Gastroesophageal sphincter (tissue), 4 donors: ENCODE measurements around the gene TBC1D4. TPM values are rescaled to one million over a fixed set of nuclear protein-coding genes. Genes with fewer than 3 reads are reported as not detected.
"Not testable (repeated sequence)": the region's sequence is repeated elsewhere in the genome, so short reads cannot be mapped to it uniquely, and the experiment has no call there.

ENCODE experiments used
- ATAC-seq: fragments of 150-250 bp; one replicate; pipeline ENCODE4 v1.9.1; 2016; ENCODE audit warnings: mild to moderate bottlenecking, moderate library complexity
- H3K27ac ChIP-seq, 4 donors: fragments of 200-600 bp; sonication (generic) in 3 of 4; 1 replicate in 3 of 4; 2 replicates in 1 of 4; pipeline ENCODE4 v1.5.1; 2016 to 2019
- H3K27me3 ChIP-seq: fragments of 200-600 bp; sonication (generic); one replicate; pipeline ENCODE4 v1.5.1; 2019
- H3K36me3 ChIP-seq, 2 donors: fragments of 200-600 bp; sonication (generic); one replicate each; pipeline ENCODE4 v1.5.1; 2019; ENCODE audit warnings: control low read depth in 1 of 2
- H3K4me1 ChIP-seq, 3 donors: fragments of 200-600 bp; sonication (generic); 1 replicate in 2 of 3; 2 replicates in 1 of 3; pipeline ENCODE4 v1.5.1; 2016 to 2019; ENCODE audit warnings: control low read depth in 2 of 3
- H3K4me3 ChIP-seq, 2 donors: fragments of 200-600 bp; sonication (generic); one replicate each; pipeline ENCODE4 v1.5.1; 2019; ENCODE audit warnings: mild to moderate bottlenecking in 1 of 2, moderate library complexity in 1 of 2
- H3K9me3 ChIP-seq, 3 donors: fragments of 200-600 bp; sonication (generic); one replicate each; pipeline ENCODE4 v1.5.1; 2017 to 2019; ENCODE audit warnings: control low read depth in 2 of 3
- CTCF ChIP-seq, 4 experiments: fragments of 200-600 bp in 2 of 4; fragments of 450-650 bp in 2 of 4; sonication (generic) in 1 of 4; IDR thresholded peaks; one replicate each; pipeline ENCODE4 v1.5.1; 2017 to 2019; ENCODE audit warnings: antibody characterized with exemption in 4 of 4, mild to moderate bottlenecking in 2 of 4, moderate library complexity in 2 of 4
- EP300 ChIP-seq: sonication (generic); formaldehyde crosslinking; IDR thresholded peaks from one replicate; pipeline ENCODE4 v1.6.1; 2017; ENCODE audit warnings: antibody characterized with exemption, mild to moderate bottlenecking
- POLR2A ChIP-seq, 2 donors: fragments of 450-650 bp; IDR thresholded peaks; one replicate each; pipeline ENCODE4 v1.6.1; 2017; ENCODE audit warnings: antibody characterized with exemption in 2 of 2, mild to moderate bottlenecking in 2 of 2, moderate library complexity in 1 of 2
- POLR2AphosphoS5 ChIP-seq: sonication (generic); formaldehyde crosslinking; IDR thresholded peaks from one replicate; pipeline ENCODE4 v1.6.1; 2017; ENCODE audit warnings: antibody characterized with exemption
- WGBS, 2 donors: methylation state at CpG; one replicate each; pipeline ENCODE4 v1.1.5; 2018; ENCODE audit warnings: low coverage in 1 of 2; 5-methylcytosine and 5-hydroxymethylcytosine counted together
- total RNA-seq, 4 donors: library from RNA; depleted of rRNA; stranded (reverse); fragments of >200 nt; gene quantifications; one replicate each; pipeline ENCODE4 v1.1.0, GENCODE V29; 2016

The TBC1D4 gene
- total RNA-seq, 4 donors from 2014 or later: 12.8 to 28.0 (median 22.4) TPM

DNA sequence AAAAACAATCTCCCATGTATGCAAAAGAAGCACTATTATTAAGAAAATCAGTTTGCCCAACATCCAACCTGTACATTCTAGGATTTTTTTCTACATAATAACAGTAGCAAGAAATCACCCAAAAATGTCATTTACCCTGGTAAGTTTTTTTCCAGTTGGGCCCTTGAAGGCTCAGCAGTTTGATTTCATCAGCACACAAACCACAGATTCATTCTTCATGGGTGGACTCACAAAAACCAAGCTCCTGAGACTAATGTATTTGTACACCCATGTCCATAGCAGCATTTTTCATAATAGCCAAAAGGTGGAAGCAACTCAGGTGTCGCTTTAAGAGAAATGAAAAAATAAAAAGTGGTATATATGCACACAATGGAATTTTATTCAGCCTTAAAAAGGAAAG is 210.1 kb downstream of the TBC1D4 start:
- H3K9me3 ChIP-seq: peaks cover 0 to 10% (median 0%) of the 10 kb centered on the region in 3 donors
- H3K27ac ChIP-seq: no peak overlapping the region
- TF ChIP-seq POLR2A (IDR thresholded peaks at IDR 0.05) (no peak), EP300 (no peak), CTCF (IDR thresholded peaks at IDR 0.05) (no peak), POLR2AphosphoS5 (no peak)
- H3K4me3 ChIP-seq: no peak overlapping the region
- no peak for ATAC-seq
- WGBS, 2 donors: 81 to 83% methylated on average over 1 of the region's 1 CpG
- no peaks in the 10 kb centered on the region for H3K36me3 ChIP-seq
- no peaks in the 10 kb centered on the region for H3K27me3 ChIP-seq
- H3K4me1 ChIP-seq: no peaks in the 10 kb centered on the region

DNA sequence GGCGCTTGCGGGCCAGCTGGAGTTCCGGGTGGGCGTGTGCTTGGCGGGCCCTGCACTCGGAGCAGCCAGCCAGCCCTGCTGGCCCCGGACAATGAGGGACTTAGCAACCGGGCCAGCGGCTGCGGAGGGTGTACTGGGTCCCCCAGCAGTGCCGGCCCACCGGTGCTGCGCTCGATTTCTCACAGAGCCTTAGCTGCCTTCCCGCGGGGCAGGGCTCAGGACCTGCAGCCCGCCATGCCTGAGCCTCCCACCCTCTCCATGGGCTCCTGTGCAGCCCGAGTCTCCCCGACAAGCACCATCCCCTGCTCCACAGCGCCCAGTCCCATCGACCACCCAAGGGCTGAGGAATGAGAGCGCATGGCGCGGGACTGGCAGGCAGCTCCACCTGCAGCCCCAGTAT is 213.5 kb downstream of the TBC1D4 start:
- H3K36me3 ChIP-seq, H3K27me3 ChIP-seq, ATAC-seq, H3K9me3 ChIP-seq, H3K4me3 ChIP-seq, H3K4me1 ChIP-seq, H3K27ac ChIP-seq: not testable (repeated sequence)
- no CpG with 5 or more reads among the region's 24 CpGs for WGBS, 2 donors

GRCh38 chr13:75264611-75265010 is 217.4 kb downstream of the TBC1D4 start:
- WGBS, 2 donors: 80 to 83% methylated on average over 2 of the region's 2 CpGs
- H3K27ac ChIP-seq: no peak overlapping the region
- no peaks in the 10 kb centered on the region for H3K4me1 ChIP-seq
- TF ChIP-seq POLR2AphosphoS5: no peak
- no peak for TF ChIP-seq EP300
- TF ChIP-seq POLR2A (IDR thresholded peaks at IDR 0.05): no peak
- TF ChIP-seq CTCF (IDR thresholded peaks at IDR 0.05): no peak
- H3K27me3 ChIP-seq: no peaks in the 10 kb centered on the region
- no peak for ATAC-seq
- no peak overlapping the region for H3K4me3 ChIP-seq
- H3K36me3 ChIP-seq: no peaks in the 10 kb centered on the region
- no peaks in the 10 kb centered on the region for H3K9me3 ChIP-seq

DNA sequence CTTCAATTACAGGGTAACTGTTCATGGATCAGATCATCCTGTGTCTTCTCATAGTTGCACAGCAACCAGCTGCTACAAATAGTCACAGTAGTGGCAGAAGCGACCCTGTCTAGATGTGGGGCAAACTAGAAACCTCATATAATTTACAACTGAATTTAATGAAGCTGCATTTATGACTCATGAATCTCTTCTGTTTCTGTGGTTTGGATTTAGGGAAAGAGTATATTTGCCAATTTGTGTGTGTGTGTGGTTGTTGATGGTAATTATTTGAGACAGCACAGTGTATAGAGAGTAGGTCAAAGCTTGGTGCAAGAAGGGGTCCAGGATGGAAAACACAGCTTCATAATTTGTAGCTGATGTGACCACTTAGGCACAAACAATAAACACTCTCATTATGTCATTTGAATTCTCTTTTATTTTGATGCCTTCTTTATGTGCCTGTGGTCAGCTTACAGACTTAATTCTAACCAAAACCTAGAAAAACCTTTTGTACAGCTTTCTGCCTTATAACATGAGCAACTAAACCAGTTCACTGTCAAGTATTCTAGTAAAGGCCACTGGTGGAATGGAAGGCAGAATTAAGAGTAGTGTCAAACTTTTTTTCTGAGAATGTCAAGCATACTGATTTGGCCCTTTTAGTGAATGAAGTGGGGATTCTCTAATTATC is 218.1 kb downstream of the TBC1D4 start:
- no peak for ATAC-seq

DNA sequence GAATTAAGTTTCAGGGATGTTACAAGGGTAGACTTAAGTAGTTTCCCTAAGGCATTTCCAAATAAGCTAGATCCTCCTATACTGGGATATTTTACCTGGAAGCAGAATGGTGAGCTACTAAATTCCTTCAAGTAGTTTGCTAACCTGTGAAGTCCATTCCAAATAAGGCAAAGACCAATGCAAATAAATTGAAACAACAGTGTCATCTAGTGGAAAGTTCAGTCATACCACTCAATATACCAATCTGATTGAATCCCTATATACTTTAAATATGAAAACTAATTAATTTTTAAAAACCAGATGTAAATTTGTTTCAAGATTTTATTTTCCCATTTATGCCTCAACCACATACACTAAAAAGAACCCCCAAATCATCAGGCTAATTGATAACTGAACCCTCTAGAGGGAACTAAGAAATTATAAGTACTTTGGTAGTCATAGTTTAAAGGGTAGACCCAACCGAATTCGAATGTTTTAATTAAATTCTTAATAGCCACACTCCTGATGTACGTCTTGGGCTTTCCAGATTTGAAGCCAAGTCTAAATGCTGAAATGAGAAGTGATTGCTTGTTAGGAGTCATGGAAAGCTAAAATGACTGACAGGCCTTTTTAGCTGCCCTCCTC is 223.7 kb downstream of the TBC1D4 start:
- Histone ChIP-seq H3K4me1 (no peaks in the 10 kb centered on the region), H3K27ac (no peak overlapping the region), H3K4me3 (no peak overlapping the region), H3K9me3 (no peaks in the 10 kb centered on the region), H3K27me3 (no peaks in the 10 kb centered on the region), H3K36me3 (no peaks in the 10 kb centered on the region)
- TF ChIP-seq CTCF (IDR thresholded peaks at IDR 0.05): peak; percentile 15 to 53 (median 39)
- TF ChIP-seq EP300: no peak
- 75 to 76% methylated on average over 3 of the region's 3 CpGs for WGBS, 2 donors
- no peak for ATAC-seq

More for the DNA sequence above, 218.1 kb downstream of the TBC1D4 start:
- no peak overlapping the region for H3K4me3 ChIP-seq
- H3K27me3 ChIP-seq: no peaks in the 10 kb centered on the region
- no peaks in the 10 kb centered on the region for H3K9me3 ChIP-seq
- 50 to 71% methylated on average over 1 of the region's 1 CpG for WGBS, 2 donors
- no peaks in the 10 kb centered on the region for H3K36me3 ChIP-seq
- TF ChIP-seq POLR2AphosphoS5: no peak
- no peak for TF ChIP-seq EP300
- TF ChIP-seq POLR2A (IDR thresholded peaks at IDR 0.05): no peak
- no peak for TF ChIP-seq CTCF (IDR thresholded peaks at IDR 0.05)
- H3K4me1 ChIP-seq: no peaks in the 10 kb centered on the region
- H3K27ac ChIP-seq: no peak overlapping the region
